ENCODE data around the gene KCNH3. TPM values are rescaled to one million over a fixed set of nuclear protein-coding genes. Genes with fewer than 3 reads are reported as not detected.

Gene KCNH3
- total and polyA plus RNA-seq, 2 experiments from 2014 or later, result 0.21 to 0.52 TPM

DNA sequence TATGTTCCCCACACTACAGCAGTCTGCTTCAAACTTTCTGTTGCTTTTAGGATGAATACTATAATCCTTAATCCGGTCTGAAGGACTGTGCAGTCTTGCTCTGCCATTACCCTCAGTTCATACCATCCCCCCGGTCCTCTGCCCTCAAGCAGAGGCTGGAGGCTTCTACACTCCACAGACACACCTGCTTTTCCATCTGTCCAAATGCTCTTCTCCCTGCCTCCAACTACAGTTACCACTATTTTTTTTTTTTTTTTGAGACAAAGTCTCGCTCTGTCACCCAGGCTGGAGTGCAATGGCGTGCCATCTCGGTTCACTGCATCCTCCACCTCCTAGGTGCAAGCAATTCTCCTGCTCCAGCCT, 19.3 kb upstream of the KCNH3 start:
- Mint-ChIP-seq H3K27me3 (ENCODE audit: insufficient read depth, low read depth, poor library complexity) (no peaks in the 10 kb centered on the region), H3K36me3 (ENCODE audit: low read depth) (peaks cover 6% of the 10 kb centered on the region), H3K4me3 (no peak overlapping the region), H3K27ac (no peak overlapping the region), H3K9me3 (no peaks in the 10 kb centered on the region), H3K4me1 (no peaks in the 10 kb centered on the region)
- no peak overlapping the region for H2AFZ ChIP-seq
- no peaks in the 10 kb centered on the region for H3K79me2 ChIP-seq (replicated peaks; ENCODE audit: insufficient read depth)
- no peak overlapping the region for H3K4me2 ChIP-seq
- no peaks in the 10 kb centered on the region for H3K27me3 ChIP-seq (ENCODE audit: insufficient read depth)
- no peaks in the 10 kb centered on the region for H3F3A ChIP-seq (replicated peaks; ENCODE audit: low read depth)
- no peak overlapping the region for H3K4me3 ChIP-seq
- H3K27ac ChIP-seq (ENCODE audit: low read depth), result no peak overlapping the region
- no peaks in the 10 kb centered on the region; the same call in 1 of the 2 replicates for H4K20me1 ChIP-seq (replicated peaks; ENCODE audit: insufficient read depth)
- H3K4me1 ChIP-seq (ENCODE audit: insufficient read depth), result no peaks in the 10 kb centered on the region
- DNase-seq (ENCODE audit: low spot score) (no peak), ATAC-seq (no peak)
- no peaks in the 10 kb centered on the region for H3K36me3 ChIP-seq (ENCODE audit: insufficient read depth)
- no peaks in the 10 kb centered on the region for H3K9me2 ChIP-seq (ENCODE audit: insufficient read depth)
- TF ChIP-seq, protein P1, sequence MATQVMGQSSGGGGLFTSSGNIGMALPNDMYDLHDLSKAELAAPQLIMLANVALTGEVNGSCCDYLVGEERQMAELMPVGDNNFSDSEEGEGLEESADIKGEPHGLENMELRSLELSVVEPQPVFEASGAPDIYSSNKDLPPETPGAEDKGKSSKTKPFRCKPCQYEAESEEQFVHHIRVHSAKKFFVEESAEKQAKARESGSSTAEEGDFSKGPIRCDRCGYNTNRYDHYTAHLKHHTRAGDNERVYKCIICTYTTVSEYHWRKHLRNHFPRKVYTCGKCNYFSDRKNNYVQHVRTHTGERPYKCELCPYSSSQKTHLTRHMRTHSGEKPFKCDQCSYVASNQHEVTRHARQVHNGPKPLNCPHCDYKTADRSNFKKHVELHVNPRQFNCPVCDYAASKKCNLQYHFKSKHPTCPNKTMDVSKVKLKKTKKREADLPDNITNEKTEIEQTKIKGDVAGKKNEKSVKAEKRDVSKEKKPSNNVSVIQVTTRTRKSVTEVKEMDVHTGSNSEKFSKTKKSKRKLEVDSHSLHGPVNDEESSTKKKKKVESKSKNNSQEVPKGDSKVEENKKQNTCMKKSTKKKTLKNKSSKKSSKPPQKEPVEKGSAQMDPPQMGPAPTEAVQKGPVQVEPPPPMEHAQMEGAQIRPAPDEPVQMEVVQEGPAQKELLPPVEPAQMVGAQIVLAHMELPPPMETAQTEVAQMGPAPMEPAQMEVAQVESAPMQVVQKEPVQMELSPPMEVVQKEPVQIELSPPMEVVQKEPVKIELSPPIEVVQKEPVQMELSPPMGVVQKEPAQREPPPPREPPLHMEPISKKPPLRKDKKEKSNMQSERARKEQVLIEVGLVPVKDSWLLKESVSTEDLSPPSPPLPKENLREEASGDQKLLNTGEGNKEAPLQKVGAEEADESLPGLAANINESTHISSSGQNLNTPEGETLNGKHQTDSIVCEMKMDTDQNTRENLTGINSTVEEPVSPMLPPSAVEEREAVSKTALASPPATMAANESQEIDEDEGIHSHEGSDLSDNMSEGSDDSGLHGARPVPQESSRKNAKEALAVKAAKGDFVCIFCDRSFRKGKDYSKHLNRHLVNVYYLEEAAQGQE (IDR thresholded peaks at IDR 0.05; ENCODE audit: unreplicated experiment), result no peak
- TF ChIP-seq, protein P2, sequence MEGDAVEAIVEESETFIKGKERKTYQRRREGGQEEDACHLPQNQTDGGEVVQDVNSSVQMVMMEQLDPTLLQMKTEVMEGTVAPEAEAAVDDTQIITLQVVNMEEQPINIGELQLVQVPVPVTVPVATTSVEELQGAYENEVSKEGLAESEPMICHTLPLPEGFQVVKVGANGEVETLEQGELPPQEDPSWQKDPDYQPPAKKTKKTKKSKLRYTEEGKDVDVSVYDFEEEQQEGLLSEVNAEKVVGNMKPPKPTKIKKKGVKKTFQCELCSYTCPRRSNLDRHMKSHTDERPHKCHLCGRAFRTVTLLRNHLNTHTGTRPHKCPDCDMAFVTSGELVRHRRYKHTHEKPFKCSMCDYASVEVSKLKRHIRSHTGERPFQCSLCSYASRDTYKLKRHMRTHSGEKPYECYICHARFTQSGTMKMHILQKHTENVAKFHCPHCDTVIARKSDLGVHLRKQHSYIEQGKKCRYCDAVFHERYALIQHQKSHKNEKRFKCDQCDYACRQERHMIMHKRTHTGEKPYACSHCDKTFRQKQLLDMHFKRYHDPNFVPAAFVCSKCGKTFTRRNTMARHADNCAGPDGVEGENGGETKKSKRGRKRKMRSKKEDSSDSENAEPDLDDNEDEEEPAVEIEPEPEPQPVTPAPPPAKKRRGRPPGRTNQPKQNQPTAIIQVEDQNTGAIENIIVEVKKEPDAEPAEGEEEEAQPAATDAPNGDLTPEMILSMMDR (conservative IDR thresholded peaks at IDR 0.05; ENCODE audit: low read depth in 2 of 2), result no peak
- TF ChIP-seq JUNB (IDR thresholded peaks at IDR 0.05; ENCODE audit: unreplicated experiment), result no peak
- TF ChIP-seq ZNF331 (CRISPR knock-in tag; IDR thresholded peaks at IDR 0.05; ENCODE audit: low read depth), result no peak
- no peak for TF ChIP-seq STAT1 (IDR thresholded peaks at IDR 0.05; ENCODE audit: unreplicated experiment)
- TF ChIP-seq EZH2phosphoT487 (IDR thresholded peaks at IDR 0.05; ENCODE audit: unreplicated experiment), result no peak
- TF ChIP-seq EZH2 (IDR thresholded peaks at IDR 0.05; ENCODE audit: low read depth, unreplicated experiment), result no peak
- TF ChIP-seq ZNF114 (CRISPR knock-in tag; IDR thresholded peaks at IDR 0.05), result no peak
- no peak for TF ChIP-seq POLR2AphosphoS5 (IDR thresholded peaks at IDR 0.05; ENCODE audit: low read depth)
- TF ChIP-seq, protein P3, sequence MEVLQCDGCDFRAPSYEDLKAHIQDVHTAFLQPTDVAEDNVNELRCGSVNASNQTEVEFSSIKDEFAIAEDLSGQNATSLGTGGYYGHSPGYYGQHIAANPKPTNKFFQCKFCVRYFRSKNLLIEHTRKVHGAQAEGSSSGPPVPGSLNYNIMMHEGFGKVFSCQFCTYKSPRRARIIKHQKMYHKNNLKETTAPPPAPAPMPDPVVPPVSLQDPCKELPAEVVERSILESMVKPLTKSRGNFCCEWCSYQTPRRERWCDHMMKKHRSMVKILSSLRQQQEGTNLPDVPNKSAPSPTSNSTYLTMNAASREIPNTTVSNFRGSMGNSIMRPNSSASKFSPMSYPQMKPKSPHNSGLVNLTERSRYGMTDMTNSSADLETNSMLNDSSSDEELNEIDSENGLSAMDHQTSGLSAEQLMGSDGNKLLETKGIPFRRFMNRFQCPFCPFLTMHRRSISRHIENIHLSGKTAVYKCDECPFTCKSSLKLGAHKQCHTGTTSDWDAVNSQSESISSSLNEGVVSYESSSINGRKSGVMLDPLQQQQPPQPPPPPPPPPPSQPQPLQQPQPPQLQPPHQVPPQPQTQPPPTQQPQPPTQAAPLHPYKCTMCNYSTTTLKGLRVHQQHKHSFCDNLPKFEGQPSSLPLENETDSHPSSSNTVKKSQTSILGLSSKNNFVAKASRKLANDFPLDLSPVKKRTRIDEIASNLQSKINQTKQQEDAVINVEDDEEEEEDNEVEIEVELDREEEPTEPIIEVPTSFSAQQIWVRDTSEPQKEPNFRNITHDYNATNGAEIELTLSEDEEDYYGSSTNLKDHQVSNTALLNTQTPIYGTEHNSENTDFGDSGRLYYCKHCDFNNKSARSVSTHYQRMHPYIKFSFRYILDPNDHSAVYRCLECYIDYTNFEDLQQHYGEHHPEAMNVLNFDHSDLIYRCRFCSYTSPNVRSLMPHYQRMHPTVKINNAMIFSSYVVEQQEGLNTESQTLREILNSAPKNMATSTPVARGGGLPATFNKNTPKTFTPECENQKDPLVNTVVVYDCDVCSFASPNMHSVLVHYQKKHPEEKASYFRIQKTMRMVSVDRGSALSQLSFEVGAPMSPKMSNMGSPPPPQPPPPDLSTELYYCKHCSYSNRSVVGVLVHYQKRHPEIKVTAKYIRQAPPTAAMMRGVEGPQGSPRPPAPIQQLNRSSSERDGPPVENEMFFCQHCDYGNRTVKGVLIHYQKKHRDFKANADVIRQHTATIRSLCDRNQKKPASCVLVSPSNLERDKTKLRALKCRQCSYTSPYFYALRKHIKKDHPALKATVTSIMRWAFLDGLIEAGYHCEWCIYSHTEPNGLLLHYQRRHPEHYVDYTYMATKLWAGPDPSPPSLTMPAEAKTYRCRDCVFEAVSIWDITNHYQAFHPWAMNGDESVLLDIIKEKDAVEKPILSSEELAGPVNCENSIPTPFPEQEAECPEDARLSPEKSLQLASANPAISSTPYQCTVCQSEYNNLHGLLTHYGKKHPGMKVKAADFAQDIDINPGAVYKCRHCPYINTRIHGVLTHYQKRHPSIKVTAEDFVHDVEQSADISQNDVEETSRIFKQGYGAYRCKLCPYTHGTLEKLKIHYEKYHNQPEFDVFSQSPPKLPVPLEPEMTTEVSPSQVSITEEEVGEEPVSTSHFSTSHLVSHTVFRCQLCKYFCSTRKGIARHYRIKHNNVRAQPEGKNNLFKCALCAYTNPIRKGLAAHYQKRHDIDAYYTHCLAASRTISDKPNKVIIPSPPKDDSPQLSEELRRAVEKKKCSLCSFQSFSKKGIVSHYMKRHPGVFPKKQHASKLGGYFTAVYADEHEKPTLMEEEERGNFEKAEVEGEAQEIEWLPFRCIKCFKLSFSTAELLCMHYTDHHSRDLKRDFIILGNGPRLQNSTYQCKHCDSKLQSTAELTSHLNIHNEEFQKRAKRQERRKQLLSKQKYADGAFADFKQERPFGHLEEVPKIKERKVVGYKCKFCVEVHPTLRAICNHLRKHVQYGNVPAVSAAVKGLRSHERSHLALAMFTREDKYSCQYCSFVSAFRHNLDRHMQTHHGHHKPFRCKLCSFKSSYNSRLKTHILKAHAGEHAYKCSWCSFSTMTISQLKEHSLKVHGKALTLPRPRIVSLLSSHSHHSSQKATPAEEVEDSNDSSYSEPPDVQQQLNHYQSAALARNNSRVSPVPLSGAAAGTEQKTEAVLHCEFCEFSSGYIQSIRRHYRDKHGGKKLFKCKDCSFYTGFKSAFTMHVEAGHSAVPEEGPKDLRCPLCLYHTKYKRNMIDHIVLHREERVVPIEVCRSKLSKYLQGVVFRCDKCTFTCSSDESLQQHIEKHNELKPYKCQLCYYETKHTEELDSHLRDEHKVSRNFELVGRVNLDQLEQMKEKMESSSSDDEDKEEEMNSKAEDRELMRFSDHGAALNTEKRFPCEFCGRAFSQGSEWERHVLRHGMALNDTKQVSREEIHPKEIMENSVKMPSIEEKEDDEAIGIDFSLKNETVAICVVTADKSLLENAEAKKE (CRISPR knock-in tag; IDR thresholded peaks at IDR 0.05), result no peak
- no peak for TF ChIP-seq CREB1 (CRISPR knock-in tag; IDR thresholded peaks at IDR 0.05; ENCODE audit: low read depth)

Data from GM23338 (cell line).